Neural cell (in vitro differentiated cells): ENCODE data around the gene ARL5A.

Source experiments
- CTCF ChIP-seq: fragments of 450-650 bp; IDR thresholded peaks from 2 replicates; pipeline ENCODE4 v1.5.1; 2014; ENCODE audit warnings: antibody characterized with exemption, mild to moderate bottlenecking, moderate library complexity; ENCODE audit not compliant: poor library complexity, severe bottlenecking
- EP300 ChIP-seq: fragments of 450-650 bp; conservative IDR thresholded peaks from 2 replicates; pipeline ENCODE4 v1.6.1; 2014; ENCODE audit warnings: antibody characterized with exemption, mild to moderate bottlenecking, moderate library complexity; ENCODE audit not compliant: poor library complexity, severe bottlenecking

GRCh38 chr2:151828143-151828889 lies at the start of gene ARL5A:
- TF ChIP-seq CTCF (no peak), EP300 (peak; percentile 58)
